ENCODE results near the gene MAP3K9.
A peak's percentile ranks its signal among the peaks of the same experiment; 100 is the strongest.

- TF ChIP-seq POLR2AphosphoS5 (IDR thresholded peaks at IDR 0.05): peak in 1 of 3 donors; percentile 22
- TF ChIP-seq CTCF (IDR thresholded peaks at IDR 0.05): no peak
- no peak for TF ChIP-seq POLR2A (IDR thresholded peaks at IDR 0.05)
These were observed at the start of gene MAP3K9 for GRCh38 chr14:70809225-70810219.
